Duodenal mucosa (tissue), 2 donors: Measurements from ENCODE around the gene GEMIN4.
"Not testable (repeated sequence)": the region's sequence is repeated elsewhere in the genome, so short reads cannot be mapped to it uniquely, and the experiment has no call there.

Source experiments
- H3K27ac ChIP-seq: one replicate; pipeline ENCODE4 v1.7.0; 2013; ENCODE audit warnings: low read depth, low read length
- H3K27me3 ChIP-seq, 2 donors: one replicate each; pipeline ENCODE4 v1.7.0; 2013; ENCODE audit warnings: low read length in 2 of 2, control low read depth in 1 of 2; ENCODE audit not compliant: insufficient read depth in 2 of 2, control insufficient read depth in 1 of 2
- H3K36me3 ChIP-seq, 2 donors: one replicate each; pipeline ENCODE4 v1.7.0; 2013; ENCODE audit warnings: low read length in 2 of 2, control low read depth in 1 of 2; ENCODE audit not compliant: insufficient read depth in 2 of 2, control insufficient read depth in 1 of 2
- H3K4me1 ChIP-seq, 2 donors: one replicate each; pipeline ENCODE4 v1.7.0; 2013; ENCODE audit warnings: low read length in 2 of 2, control low read depth in 1 of 2; ENCODE audit not compliant: insufficient read depth in 2 of 2, control insufficient read depth in 1 of 2
- H3K4me3 ChIP-seq, 2 donors: one replicate each; pipeline ENCODE4 v1.7.0; 2013; ENCODE audit warnings: low read length in 2 of 2, low read depth in 1 of 2
- H3K9ac ChIP-seq, 2 donors: one replicate each; pipeline ENCODE4 v1.7.0; 2013; ENCODE audit warnings: low read length in 2 of 2, low read depth in 1 of 2
- H3K9me3 ChIP-seq, 2 donors: one replicate each; pipeline ENCODE4 v1.7.0; 2013; ENCODE audit warnings: low read length in 2 of 2, control low read depth in 1 of 2; ENCODE audit not compliant: control insufficient read depth in 1 of 2

GEMIN4 gene

DNA sequence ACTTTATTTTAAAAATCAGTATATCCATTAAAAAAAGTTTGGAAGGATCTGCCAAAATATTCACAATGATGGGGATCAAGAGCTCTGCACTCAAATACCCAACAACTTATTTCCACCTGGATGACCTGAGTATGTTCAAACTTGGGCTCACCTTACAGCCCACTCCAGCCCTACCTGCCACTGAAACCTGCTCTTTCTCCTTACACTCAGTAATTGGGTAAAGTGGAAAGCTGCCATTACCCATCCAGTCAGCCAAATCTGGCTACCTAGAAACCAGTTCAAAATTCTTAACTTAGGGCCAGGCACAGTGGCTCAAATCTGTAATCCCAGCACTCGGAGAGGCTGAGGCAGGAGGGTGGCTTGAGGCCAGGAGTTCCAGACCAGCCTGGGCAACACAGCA lies 47.1 kb downstream of the GEMIN4 start:
- H3K27me3 ChIP-seq = no peaks in the 10 kb centered on the region
- H3K9ac ChIP-seq = no peak overlapping the region
- H3K4me3 ChIP-seq = no peak overlapping the region
- H3K27ac ChIP-seq = no peak overlapping the region
- H3K36me3 ChIP-seq = peaks cover 13 to 35% of the 10 kb centered on the region in 2 donors
- H3K9me3 ChIP-seq = no peaks in the 10 kb centered on the region
- H3K4me1 ChIP-seq = no peaks in the 10 kb centered on the region

DNA sequence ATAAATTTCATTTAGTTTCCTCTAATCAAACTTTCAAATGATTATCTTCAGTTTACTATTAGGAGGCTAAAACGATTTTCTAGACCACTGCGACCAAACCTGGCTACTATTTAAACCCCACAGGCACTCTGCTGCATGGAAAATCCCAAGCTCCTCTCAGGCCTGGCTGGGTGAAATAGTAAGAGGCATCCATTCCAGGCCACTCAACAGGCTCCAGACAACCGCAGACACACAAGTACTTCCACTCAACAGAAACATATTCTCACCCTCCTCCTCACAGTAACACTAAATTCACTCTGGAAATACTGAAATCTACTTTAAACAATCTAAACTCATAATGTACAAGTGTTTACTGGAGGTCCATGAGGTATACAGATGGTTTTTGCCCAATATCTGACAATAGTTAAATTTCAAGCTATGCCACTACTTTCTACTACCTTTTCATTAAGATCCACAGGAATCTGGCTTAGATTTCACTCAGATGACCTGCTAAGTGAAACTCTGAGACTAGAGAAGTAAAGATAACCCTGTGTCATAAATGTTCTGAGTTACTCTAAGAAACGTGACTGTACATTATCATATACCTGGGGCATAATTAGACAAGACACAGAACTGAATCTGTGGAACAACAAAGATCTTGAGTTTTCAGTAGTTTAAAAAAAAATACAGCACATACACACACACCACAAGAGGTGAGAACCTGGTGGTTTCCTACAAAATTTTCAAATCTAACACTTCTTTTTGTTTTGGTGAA lies 47.8 kb downstream of the GEMIN4 start:
- no peak overlapping the region for H3K27ac ChIP-seq
- no peaks in the 10 kb centered on the region for H3K4me1 ChIP-seq
- peaks cover 8 to 28% of the 10 kb centered on the region in 2 donors for H3K36me3 ChIP-seq
- H3K4me3 ChIP-seq = no peak overlapping the region
- no peak overlapping the region for H3K9ac ChIP-seq
- H3K9me3 ChIP-seq = no peaks in the 10 kb centered on the region
- H3K27me3 ChIP-seq = no peaks in the 10 kb centered on the region

DNA sequence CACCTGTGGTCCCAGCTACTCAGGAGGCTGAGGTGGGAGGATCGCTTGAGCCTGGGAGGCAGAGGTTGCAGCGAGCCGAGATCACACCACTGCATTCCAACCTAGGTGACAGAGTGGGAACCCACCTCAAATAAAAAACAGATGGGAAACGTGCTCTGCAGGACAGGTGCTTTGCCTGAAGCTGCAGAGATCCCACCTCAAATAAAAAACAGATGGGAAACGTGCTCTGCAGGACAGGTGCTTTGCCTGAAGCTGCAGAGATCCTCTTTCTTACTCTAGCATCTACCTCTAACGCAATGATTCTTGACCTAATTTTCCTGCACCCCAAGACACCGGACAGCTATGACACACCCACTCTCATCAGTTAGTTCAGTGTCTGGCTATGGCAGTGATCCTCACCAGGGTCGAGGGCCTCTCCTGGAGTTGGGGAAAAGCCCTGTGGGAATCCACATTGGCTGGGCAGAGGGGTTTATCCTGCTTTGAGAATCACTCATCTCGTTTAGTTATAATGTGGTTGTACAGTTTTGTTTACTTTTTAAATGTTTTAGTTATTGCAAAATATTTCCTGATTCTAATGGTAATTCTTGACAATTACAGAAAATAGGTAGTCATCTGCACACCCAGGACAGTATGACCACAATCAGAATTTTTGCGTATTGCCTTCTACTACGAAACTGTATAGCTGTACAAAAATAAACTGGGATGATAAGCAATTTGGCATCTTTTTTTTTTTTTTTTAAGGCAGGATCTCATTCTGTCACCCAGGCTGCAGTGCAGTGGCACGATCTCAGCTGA lies 48.8 kb downstream of the GEMIN4 start:
- Histone ChIP-seq H3K9me3 (no peaks in the 10 kb centered on the region), H3K27ac (no peak overlapping the region), H3K27me3 (no peaks in the 10 kb centered on the region), H3K36me3 (peaks cover under 1 to 18% of the 10 kb centered on the region in 2 donors), H3K4me3 (no peak overlapping the region), H3K9ac (no peak overlapping the region), H3K4me1 (no peaks in the 10 kb centered on the region)

DNA sequence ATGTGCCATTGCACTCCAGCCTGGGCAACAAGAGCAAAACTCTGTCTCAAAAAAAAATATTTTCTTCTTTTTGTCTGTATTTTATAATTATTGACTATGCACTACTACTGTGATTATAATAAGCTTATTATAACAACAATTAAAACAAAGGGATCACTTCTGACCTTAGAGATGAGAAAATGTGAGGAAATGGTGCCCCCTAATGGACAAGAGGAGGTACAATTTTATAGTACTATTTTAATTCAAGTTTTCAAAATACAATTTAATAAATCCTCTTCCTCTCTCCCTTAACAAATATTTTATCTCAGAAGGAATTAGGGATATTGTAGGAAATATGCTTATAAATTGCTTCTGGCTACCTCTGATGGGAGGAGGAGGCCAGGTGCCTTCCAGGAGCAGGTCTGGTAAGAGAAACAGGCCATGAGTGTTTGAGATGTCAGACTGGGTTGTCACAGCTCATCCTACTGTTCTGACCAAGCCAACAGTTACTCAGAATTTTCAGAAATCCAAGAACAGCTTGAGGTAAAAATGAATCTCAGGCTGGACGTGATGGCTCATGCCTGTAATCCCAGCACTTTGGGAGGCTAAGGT lies 51.5 kb downstream of the GEMIN4 start:
- Histone ChIP-seq H3K27me3 (no peaks in the 10 kb centered on the region), H3K27ac (no peak overlapping the region), H3K4me1 (no peaks in the 10 kb centered on the region), H3K9ac (no peak overlapping the region), H3K4me3 (no peak overlapping the region), H3K36me3 (peaks cover 0 to 30% of the 10 kb centered on the region in 2 donors), H3K9me3 (no peaks in the 10 kb centered on the region)

DNA sequence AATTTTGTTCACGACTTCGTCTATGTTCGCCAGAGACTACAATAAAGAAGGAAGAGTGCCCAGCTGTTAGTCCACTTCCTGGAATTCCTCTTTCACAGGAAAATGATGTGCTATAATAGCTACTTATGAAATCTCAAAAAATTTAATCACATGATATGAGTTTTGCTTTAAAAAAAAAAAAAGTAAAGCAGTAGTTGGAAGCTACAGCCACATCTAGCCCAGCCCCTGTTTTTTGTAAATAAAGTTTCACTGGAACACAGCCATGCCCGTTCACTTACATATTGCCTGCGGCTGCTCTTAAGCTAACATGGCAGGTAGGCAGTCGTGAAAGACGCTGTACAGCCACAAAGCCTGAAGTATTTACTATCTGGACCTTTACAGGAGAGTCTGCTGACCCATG lies 52.7 kb downstream of the GEMIN4 start:
- no peaks in the 10 kb centered on the region for H3K9me3 ChIP-seq
- H3K27me3 ChIP-seq = no peaks in the 10 kb centered on the region
- H3K27ac ChIP-seq = no peak overlapping the region
- no peak overlapping the region for H3K4me3 ChIP-seq
- H3K4me1 ChIP-seq = no peaks in the 10 kb centered on the region
- H3K9ac ChIP-seq = no peak overlapping the region
- H3K36me3 ChIP-seq = peaks cover 8 to 37% of the 10 kb centered on the region in 2 donors

DNA sequence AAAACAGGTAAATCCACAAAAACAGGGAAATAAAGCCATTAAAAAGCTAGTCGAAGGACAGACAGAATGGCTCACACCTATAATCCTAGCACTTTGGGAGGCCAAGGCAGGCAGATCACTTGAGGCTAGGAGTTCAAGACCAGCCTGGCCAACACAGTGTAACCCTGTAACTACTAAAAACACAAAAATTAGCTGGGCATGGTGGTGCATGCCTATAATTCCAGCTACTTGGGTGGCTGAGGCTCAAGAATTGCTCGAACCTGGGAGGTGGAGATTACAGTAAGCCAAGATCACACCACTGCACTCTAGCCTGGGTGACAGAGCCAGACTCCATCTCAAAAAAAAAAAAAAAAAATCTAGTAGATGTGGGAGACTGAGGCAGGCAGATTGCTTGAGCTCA lies 54.0 kb downstream of the GEMIN4 start:
- H3K27ac ChIP-seq, H3K4me3 ChIP-seq, H3K27me3 ChIP-seq, H3K9me3 ChIP-seq, H3K4me1 ChIP-seq, H3K9ac ChIP-seq: not testable (repeated sequence)
- H3K36me3 ChIP-seq = peaks cover 14 to 47% of the 10 kb centered on the region in 2 donors

DNA sequence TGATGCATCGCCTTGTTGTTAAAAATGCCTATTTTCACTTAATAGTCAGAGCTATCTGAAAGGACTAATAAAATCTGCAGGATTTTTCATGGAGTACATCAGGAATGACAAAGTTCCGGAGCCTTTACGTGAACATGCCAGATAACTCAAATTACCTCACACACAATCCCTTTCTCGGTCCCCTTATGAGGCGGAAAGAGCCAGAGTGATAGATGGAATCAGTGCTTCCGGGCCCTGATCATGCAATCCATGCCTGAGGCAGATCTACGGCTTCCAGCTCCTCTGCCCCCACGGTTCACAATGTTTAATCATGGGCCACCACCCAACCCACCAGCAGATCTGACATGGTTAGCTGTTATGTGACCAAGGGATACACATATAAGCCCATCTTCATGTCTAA lies 54.4 kb downstream of the GEMIN4 start:
- no peaks in the 10 kb centered on the region for H3K4me1 ChIP-seq
- H3K4me3 ChIP-seq = no peak overlapping the region
- H3K27me3 ChIP-seq = no peaks in the 10 kb centered on the region
- H3K36me3 ChIP-seq = peaks cover 14 to 49% of the 10 kb centered on the region in 2 donors
- no peak overlapping the region for H3K9ac ChIP-seq
- H3K9me3 ChIP-seq = no peaks in the 10 kb centered on the region
- H3K27ac ChIP-seq = no peak overlapping the region

DNA sequence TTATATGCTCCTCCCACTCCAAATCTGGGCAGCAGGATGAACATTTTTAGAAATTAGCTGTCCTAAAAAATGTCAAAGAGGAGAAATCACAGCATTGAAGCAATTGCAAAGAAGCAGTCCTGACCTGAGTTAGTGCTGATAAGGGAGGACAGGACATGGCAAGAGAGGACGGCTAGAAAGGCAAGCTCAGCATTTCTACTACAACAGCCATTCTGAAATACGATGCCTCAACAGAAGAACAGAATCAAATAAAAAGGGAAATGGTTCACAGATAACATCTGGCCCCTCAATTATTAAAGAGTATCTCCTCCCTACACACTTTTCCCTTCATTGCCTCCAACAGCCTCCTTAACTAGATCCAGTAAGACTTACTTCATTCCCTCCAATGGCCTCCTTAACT lies 55.7 kb downstream of the GEMIN4 start:
- Histone ChIP-seq H3K4me3 (no peak overlapping the region), H3K27ac (no peak overlapping the region), H3K27me3 (no peaks in the 10 kb centered on the region), H3K36me3 (peaks cover 14 to 52% of the 10 kb centered on the region in 2 donors), H3K9ac (no peak overlapping the region), H3K9me3 (no peaks in the 10 kb centered on the region), H3K4me1 (no peaks in the 10 kb centered on the region)
